MM.1S (cell line): Measurements from ENCODE around the gene NOL7.
A peak's percentile ranks its signal among the peaks of the same experiment; 100 is the strongest.

Experiments
- DNase-seq: peaks from one replicate; pipeline ENCODE4 v3.0.0-alpha.2; 2015
- H2AFZ ChIP-seq: fragments of 300-600 bp; sonication (generic); 2 replicates; pipeline ENCODE4 v1.6.0; 2016; ENCODE audit warnings: antibody characterized with exemption, low read length
- H3F3A ChIP-seq: fragments of 300-600 bp; sonication (generic); 2 replicates; pipeline ENCODE4 v1.6.1; 2016; ENCODE audit warnings: mild to moderate bottlenecking, antibody characterized with exemption, low read length, moderate library complexity, mixed read lengths; ENCODE audit not compliant: insufficient read depth
- H3K27ac ChIP-seq: fragments of 300-600 bp; sonication (generic); 2 replicates; pipeline ENCODE4 v1.5.1; 2016; ENCODE audit warnings: mild to moderate bottlenecking, low read length
- H3K27me3 ChIP-seq: fragments of 300-600 bp; sonication (generic); replicated peaks from 2 replicates; pipeline ENCODE4 v1.6.0; 2016; ENCODE audit warnings: low read length; ENCODE audit not compliant: insufficient read depth
- H3K36me3 ChIP-seq: fragments of 300-600 bp; sonication (generic); replicated peaks from 2 replicates; pipeline ENCODE4 v1.6.1; 2016; ENCODE audit warnings: mild to moderate bottlenecking, low read length, mixed read lengths; ENCODE audit not compliant: insufficient read depth
- H3K4me1 ChIP-seq: fragments of 300-600 bp; sonication (generic); 2 replicates; pipeline ENCODE4 v1.6.1; 2016; ENCODE audit warnings: low read length, mixed read lengths
- H3K4me2 ChIP-seq: fragments of 300-600 bp; sonication (generic); 2 replicates; pipeline ENCODE4 v1.6.0; 2016; ENCODE audit warnings: low read depth, low read length
- H3K4me3 ChIP-seq: fragments of 300-600 bp; sonication (generic); 2 replicates; pipeline ENCODE4 v1.5.1; 2016; ENCODE audit warnings: low read length, mixed read lengths
- H3K79me2 ChIP-seq: fragments of 300-600 bp; sonication (generic); 2 replicates; pipeline ENCODE4 v1.6.1; 2016; ENCODE audit warnings: mixed run types, low read length, mixed read lengths
- H3K9ac ChIP-seq: fragments of 300-600 bp; sonication (generic); 2 replicates; pipeline ENCODE4 v1.6.1; 2016; ENCODE audit warnings: low read length, mixed read lengths
- H3K9me2 ChIP-seq: fragments of 300-600 bp; sonication (generic); replicated peaks from 2 replicates; pipeline ENCODE4 v1.6.1; 2016; ENCODE audit warnings: mild to moderate bottlenecking, low read length, mixed read lengths; ENCODE audit not compliant: insufficient read depth
- H3K9me3 ChIP-seq: fragments of 300-600 bp; sonication (generic); replicated peaks from 2 replicates; pipeline ENCODE4 v1.6.1; 2016; ENCODE audit warnings: mild to moderate bottlenecking, low read length, mixed read lengths; ENCODE audit not compliant: insufficient read depth
- H4K20me1 ChIP-seq: fragments of 300-600 bp; sonication (generic); 2 replicates; pipeline ENCODE4 v1.6.1; 2016; ENCODE audit warnings: mild to moderate bottlenecking, low read length, moderate library complexity, mixed read lengths; ENCODE audit not compliant: insufficient read depth
- EZH2 ChIP-seq: fragments of 300-600 bp; sonication (generic); optimal IDR thresholded peaks from 2 replicates; pipeline ENCODE3; 2017; ENCODE audit warnings: low read depth, mild to moderate bottlenecking, antibody characterized with exemption, low read length, mixed read lengths
- EZH2phosphoT487 ChIP-seq: fragments of 300-600 bp; sonication (generic); IDR thresholded peaks from 2 replicates; pipeline ENCODE4 v1.6.1; 2018; ENCODE audit warnings: antibody characterized with exemption, low read length
- TF ChIP-seq, protein P1 (sequence below): fragments of 300-600 bp; sonication (generic); IDR thresholded peaks from 2 replicates; pipeline ENCODE4 v1.5.1; 2016; ENCODE audit warnings: antibody characterized with exemption, low read length, mixed read lengths

Gene NOL7

DNA sequence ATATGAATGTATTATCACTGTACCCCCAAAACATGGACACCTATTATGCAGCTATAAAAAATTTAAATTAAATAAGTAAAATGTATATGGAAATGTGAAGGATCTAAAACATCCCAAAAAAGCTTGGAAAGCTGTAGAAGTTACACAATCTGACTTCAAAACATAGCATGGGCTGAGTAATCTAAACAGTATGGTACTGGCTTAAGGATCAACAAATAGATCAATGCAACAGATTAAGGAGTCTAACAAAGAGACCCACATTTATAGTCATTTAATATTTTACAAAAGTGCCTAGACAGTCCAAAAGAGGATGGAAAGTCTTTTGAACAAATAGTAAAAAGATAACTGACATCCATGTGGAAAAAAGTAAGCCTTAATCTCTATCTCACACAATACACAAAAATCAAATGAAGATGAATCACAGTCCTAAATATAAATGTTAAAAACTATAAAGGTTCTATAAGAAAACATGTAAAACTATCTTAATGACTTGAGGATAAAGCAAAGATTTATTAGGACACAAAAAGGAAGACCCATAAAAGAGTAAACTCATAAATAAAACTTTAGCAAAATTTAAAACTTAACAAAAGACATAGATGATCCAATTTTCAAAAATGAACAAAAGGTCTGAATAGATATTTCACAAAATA is 49.7 kb downstream of the NOL7 start:
- peaks cover 49% of the 10 kb centered on the region for H3K4me1 ChIP-seq

DNA sequence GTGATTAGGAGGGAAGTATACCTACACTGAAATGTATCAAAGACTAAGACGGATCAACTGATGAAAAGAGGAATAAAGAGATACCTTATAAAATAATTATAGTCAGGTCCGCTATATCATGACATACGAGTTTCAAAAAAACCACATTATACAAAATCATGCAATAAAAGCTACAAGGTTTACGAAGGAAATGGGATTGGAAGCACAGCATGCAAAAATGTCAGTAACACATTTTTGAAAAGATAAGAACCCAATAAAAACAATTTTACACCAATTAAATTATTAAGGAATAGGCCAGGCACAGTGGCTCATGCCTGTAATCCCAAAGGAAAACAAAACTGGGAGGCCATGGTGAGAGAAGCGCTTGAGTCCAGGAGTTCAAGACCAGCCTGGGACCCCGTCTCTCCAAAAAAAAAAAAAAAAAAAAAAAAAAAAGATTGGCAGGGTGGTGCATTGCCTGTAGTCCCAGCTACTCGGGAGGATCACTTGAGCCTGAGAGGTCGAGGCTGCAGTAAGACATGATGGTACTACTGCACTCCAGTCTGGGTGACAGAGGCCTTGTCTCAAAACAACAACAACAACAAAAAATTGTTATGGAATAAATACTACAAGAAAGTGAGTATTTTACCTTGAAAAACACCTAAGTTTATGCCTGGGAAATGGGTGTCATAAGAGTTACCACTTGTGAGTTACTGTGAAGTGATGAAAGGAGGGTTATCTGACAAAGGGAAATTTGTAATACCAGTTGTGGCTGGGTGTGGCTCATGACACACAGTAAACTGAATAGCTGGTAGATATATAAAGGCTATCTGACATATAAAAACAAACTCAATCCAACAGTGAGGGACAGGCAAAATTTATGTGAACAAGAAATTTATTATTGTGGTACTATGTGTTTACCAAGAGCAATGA is 51.3 kb downstream of the NOL7 start:
- peaks cover 14% of the 10 kb centered on the region for H3F3A ChIP-seq
- H3K4me2 ChIP-seq = no peak overlapping the region
- H3K36me3 ChIP-seq = no peaks in the 10 kb centered on the region
- H3K4me3 ChIP-seq = no peak overlapping the region
- TF ChIP-seq EZH2 (no peak), EZH2phosphoT487 (no peak)
- TF ChIP-seq, protein P1, sequence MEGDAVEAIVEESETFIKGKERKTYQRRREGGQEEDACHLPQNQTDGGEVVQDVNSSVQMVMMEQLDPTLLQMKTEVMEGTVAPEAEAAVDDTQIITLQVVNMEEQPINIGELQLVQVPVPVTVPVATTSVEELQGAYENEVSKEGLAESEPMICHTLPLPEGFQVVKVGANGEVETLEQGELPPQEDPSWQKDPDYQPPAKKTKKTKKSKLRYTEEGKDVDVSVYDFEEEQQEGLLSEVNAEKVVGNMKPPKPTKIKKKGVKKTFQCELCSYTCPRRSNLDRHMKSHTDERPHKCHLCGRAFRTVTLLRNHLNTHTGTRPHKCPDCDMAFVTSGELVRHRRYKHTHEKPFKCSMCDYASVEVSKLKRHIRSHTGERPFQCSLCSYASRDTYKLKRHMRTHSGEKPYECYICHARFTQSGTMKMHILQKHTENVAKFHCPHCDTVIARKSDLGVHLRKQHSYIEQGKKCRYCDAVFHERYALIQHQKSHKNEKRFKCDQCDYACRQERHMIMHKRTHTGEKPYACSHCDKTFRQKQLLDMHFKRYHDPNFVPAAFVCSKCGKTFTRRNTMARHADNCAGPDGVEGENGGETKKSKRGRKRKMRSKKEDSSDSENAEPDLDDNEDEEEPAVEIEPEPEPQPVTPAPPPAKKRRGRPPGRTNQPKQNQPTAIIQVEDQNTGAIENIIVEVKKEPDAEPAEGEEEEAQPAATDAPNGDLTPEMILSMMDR = no peak
- no peak overlapping the region for H3K9ac ChIP-seq
- H2AFZ ChIP-seq = no peak overlapping the region
- no peaks in the 10 kb centered on the region for H3K27me3 ChIP-seq
- no peak overlapping the region for H3K27ac ChIP-seq
- H3K9me3 ChIP-seq = no peaks in the 10 kb centered on the region
- DNase-seq = no peak
- H3K9me2 ChIP-seq = no peaks in the 10 kb centered on the region
- H3K79me2 ChIP-seq = peaks cover 95% of the 10 kb centered on the region
- peaks cover 51% of the 10 kb centered on the region for H3K4me1 ChIP-seq
- H4K20me1 ChIP-seq = no peaks in the 10 kb centered on the region

More for the DNA sequence above, 49.7 kb downstream of the NOL7 start:
- H3K79me2 ChIP-seq = peaks cover 94% of the 10 kb centered on the region
- 0 out of 2 replicates have a peak overlapping the region, but pooled peaks have one; percentile 3 for H3K4me2 ChIP-seq
- no peak overlapping the region for H3K4me3 ChIP-seq
- no peaks in the 10 kb centered on the region for H3K27me3 ChIP-seq
- peaks cover 14% of the 10 kb centered on the region for H3F3A ChIP-seq
- no peak overlapping the region for H3K9ac ChIP-seq
- DNase-seq = no peak
- no peaks in the 10 kb centered on the region for H3K36me3 ChIP-seq
- TF ChIP-seq EZH2 = no peak
- no peak for TF ChIP-seq EZH2phosphoT487
- TF ChIP-seq, protein P1 = no peak
- no peaks in the 10 kb centered on the region for H3K9me2 ChIP-seq
- H4K20me1 ChIP-seq = no peaks in the 10 kb centered on the region
- H2AFZ ChIP-seq = no peak overlapping the region
- H3K9me3 ChIP-seq = no peaks in the 10 kb centered on the region
- no peak overlapping the region for H3K27ac ChIP-seq

DNA sequence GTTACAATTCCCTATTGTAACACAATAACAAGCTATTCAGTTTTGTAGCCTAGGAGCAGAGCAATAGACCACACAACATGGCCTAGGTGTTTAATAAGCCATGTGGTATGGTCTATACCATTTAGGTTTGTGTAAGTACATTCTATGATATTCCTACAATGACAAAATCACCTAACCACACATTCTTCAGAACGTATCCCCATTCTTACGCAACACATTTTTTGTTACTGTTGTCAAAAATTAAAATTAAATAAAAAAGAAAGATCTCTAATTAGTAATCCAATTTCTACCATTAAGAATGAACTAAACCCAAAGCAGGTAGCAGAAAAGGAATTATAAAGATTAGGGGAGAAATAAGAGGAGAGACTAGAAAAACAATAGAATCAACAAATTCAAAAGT is 52.5 kb downstream of the NOL7 start:
- Histone ChIP-seq H3K4me3 (no peak overlapping the region), H3K27ac (no peak overlapping the region), H3K79me2 (peaks cover 95% of the 10 kb centered on the region), H3K36me3 (no peaks in the 10 kb centered on the region), H3K4me1 (peaks cover 46% of the 10 kb centered on the region), H2AFZ (no peak overlapping the region), H3K4me2 (peak overlapping the region; percentile 49; the same call in 1 of the 2 replicates), H3K9me3 (no peaks in the 10 kb centered on the region), H3F3A (peaks cover 14% of the 10 kb centered on the region), H3K9me2 (no peaks in the 10 kb centered on the region), H3K27me3 (no peaks in the 10 kb centered on the region), H3K9ac (no peak overlapping the region), H4K20me1 (no peaks in the 10 kb centered on the region)
- DNase-seq = no peak
- TF ChIP-seq, protein P1 = no peak
- TF ChIP-seq EZH2phosphoT487 = no peak
- TF ChIP-seq EZH2 = no peak
